Stomach (tissue), 4 donors: ENCODE data around the gene ZMIZ1.

Experiments
- CTCF ChIP-seq, 7 experiments: fragments of 450-650 bp in 4 of 7; fragments of 200-600 bp in 3 of 7; sonication (generic) in 3 of 7; IDR thresholded peaks; one replicate each; pipeline ENCODE4 v1.5.1; 2016 to 2019; ENCODE audit warnings: antibody characterized with exemption in 7 of 7, control low read depth in 2 of 7, mild to moderate bottlenecking in 1 of 7
- POLR2A ChIP-seq, 4 donors: fragments of 450-650 bp; IDR thresholded peaks; one replicate each; pipeline ENCODE4 v1.6.1; 2016; ENCODE audit warnings: antibody characterized with exemption in 4 of 4, control low read depth in 2 of 4, mild to moderate bottlenecking in 1 of 4, moderate library complexity in 1 of 4

DNA sequence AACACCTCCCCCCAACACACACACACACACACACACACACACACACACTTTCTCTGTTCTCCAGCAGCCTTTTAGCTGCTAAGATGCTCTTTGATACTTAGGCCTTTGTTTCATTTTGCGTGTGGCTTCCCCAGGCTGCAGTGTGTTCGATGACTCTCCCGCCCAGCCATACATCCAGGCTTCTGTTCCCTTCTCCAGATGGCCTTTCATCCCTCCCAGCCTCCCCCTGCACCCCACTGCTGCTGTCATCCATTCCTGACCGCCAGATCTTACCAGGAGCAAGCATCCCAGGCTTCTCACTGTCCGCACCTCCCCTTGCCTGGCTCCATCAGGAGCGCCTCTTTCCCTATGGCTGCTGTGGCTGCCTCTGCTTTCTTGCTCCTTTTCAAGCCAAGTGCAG, 200.7 kb downstream of the ZMIZ1 start:
- TF ChIP-seq CTCF (IDR thresholded peaks at IDR 0.05) (no peak), POLR2A (IDR thresholded peaks at IDR 0.05) (no peak)
